OCI-LY7 (cell line): ENCODE data around the gene CDX1.

Source experiments
- CTCF ChIP-seq: fragments of 200-600 bp; sonication (generic); conservative IDR thresholded peaks from 2 replicates; pipeline ENCODE4 v1.5.1; 2014; ENCODE audit warnings: mild to moderate bottlenecking, antibody characterized with exemption, low read length, moderate library complexity, mixed read lengths
- EZH2phosphoT487 ChIP-seq: fragments of 200-600 bp; sonication (generic); IDR thresholded peaks from 2 replicates; pipeline ENCODE4 v1.6.1; 2018; ENCODE audit warnings: low read depth, borderline replicate concordance, mild to moderate bottlenecking, mixed run types, antibody characterized with exemption, low read length, moderate library complexity, mixed read lengths

- peak; percentile 14; the same call in 1 of the 2 replicates for TF ChIP-seq CTCF
- TF ChIP-seq EZH2phosphoT487: no peak
Observed at GRCh38 chr5:150122536-150123481, 43.8 kb upstream of the CDX1 start.
